ENCODE results near the gene EXOC6.

- TF ChIP-seq CTCF (conservative IDR thresholded peaks at IDR 0.05) (no peak), EZH2 (IDR thresholded peaks at IDR 0.05; ENCODE audit: low read depth) (no peak)
Measured at GRCh38 chr10:93090619-93091018, 242.3 kb downstream of the EXOC6 start.

All from PC-9 (cell line).